HepG2 (cell line): ENCODE data around the gene CCNJL. TPM values are rescaled to one million over a fixed set of nuclear protein-coding genes. Genes with fewer than 3 reads are reported as not detected.

Source experiments
- ATAC-seq: fragments of 200-7000 bp; cut with Tn5 transposase; 3 replicates; pipeline ENCODE4 v1.9.1; 2020; ENCODE audit warnings: mild to moderate bottlenecking, moderate library complexity
- BruUV-seq: library from RNA; stranded (reverse); fragments of 400-500 nt; replicated peaks from 2 replicates; lab custom pipeline; 2021; lab: Mats Ljungman, UMichigan
- CTCF ChIA-PET: fragments of 300-600 bp; formaldehyde crosslinking; extraction: SDS; loops from one replicate; lab custom pipeline; 2021; ENCODE audit warnings: low total read pairs, inconsistent platforms, low intra/inter-chr PET ratio; lab: Yijun Ruan, JAX
- POLR2A ChIA-PET: fragments of 350-600 bp; sonication (Branson Sonifier 250); formaldehyde crosslinking; loops from one replicate; lab custom pipeline; 2020; ENCODE audit warnings: antibody characterized with exemption, inconsistent platforms; lab: Yijun Ruan, JAX
- DNase-seq: peaks from one replicate; pipeline ENCODE4 v3.0.0-alpha.2; 2015; ENCODE audit warnings: low spot score
- FAIRE-seq: peaks from 3 replicates; lab custom pipeline; 2011; peaks lifted over from hg19 to GRCh38; lab: Jason Lieb, UNC
- H2AFZ ChIP-seq: one replicate; pipeline ENCODE4 v1.6.1; 2011; ENCODE audit warnings: low read length, inconsistent platforms
- H3K27ac ChIP-seq: fragments of 300-600 bp; 3 replicates; pipeline ENCODE4 v1.8.0; 2011; ENCODE audit warnings: mixed run types, mild to moderate bottlenecking, mixed read lengths, low read length, inconsistent platforms; ENCODE audit not compliant: insufficient read depth; ENCODE audit errors: extremely low read length
- H3K27me3 ChIP-seq, 2 experiments: fragments of 200-600 bp in 1 of 2; 2 replicates in 1 of 2; 3 replicates in 1 of 2; pipeline versions ENCODE4 v1.6.0 to v1.8.0; 2011; ENCODE audit warnings: low read length in 2 of 2, mild to moderate bottlenecking in 2 of 2, moderate library complexity in 2 of 2, inconsistent platforms in 1 of 2; ENCODE audit not compliant: insufficient read depth in 2 of 2, control insufficient read depth in 1 of 2
- H3K36me3 ChIP-seq, 2 experiments: fragments of 200-600 bp in 1 of 2; replicated peaks in 1 of 2; 2 replicates in 1 of 2; 3 replicates in 1 of 2; pipeline versions ENCODE4 v1.5.1 to v1.8.0; 2011; ENCODE audit warnings: low read length in 2 of 2, inconsistent platforms in 1 of 2; ENCODE audit not compliant: insufficient read depth in 2 of 2, control insufficient read depth in 1 of 2
- H3K4me1 ChIP-seq: 2 replicates; pipeline ENCODE4 v1.5.1; 2012; ENCODE audit warnings: low read length, inconsistent platforms; ENCODE audit not compliant: insufficient read depth
- H3K4me2 ChIP-seq: 2 replicates; pipeline ENCODE4 v1.6.0; 2011; ENCODE audit warnings: low read depth, low read length, inconsistent platforms
- H3K4me3 ChIP-seq, 3 experiments: fragments of 200-600 bp in 1 of 3; sonication (generic), shearing (Covaris generic) in 1 of 3; replicated peaks in 1 of 3; 2 replicates each; pipeline ENCODE4 v1.5.1; 2011 to 2016; ENCODE audit warnings: low read length in 3 of 3, inconsistent platforms in 2 of 3, low read depth in 2 of 3, mild to moderate bottlenecking in 2 of 3, control low read depth in 1 of 3, mixed read lengths in 1 of 3; ENCODE audit not compliant: insufficient read depth in 1 of 3
- H3K79me2 ChIP-seq: one replicate; pipeline ENCODE4 v1.6.1; 2011; ENCODE audit warnings: low read length, inconsistent platforms; ENCODE audit not compliant: insufficient read depth
- H3K9ac ChIP-seq: 2 replicates; pipeline ENCODE4 v1.6.0; 2011; ENCODE audit warnings: mild to moderate bottlenecking, low read depth, low read length, inconsistent platforms; ENCODE audit not compliant: insufficient read depth
- H3K9me3 ChIP-seq: 2 replicates; pipeline ENCODE4 v1.5.1; 2012; ENCODE audit warnings: mild to moderate bottlenecking, low read length
- H4K20me1 ChIP-seq: 2 replicates; pipeline ENCODE4 v1.6.0; 2011; ENCODE audit warnings: inconsistent platforms, mild to moderate bottlenecking, low read length, moderate library complexity; ENCODE audit not compliant: insufficient read depth
- CREB1 ChIP-seq, 2 experiments: fragments of 450-650 bp in 1 of 2; IDR thresholded peaks; 2 replicates each; pipeline ENCODE4 v1.6.1; 2016 to 2017; ENCODE audit warnings: control low read depth in 1 of 2, mild to moderate bottlenecking in 1 of 2, missing compliant biosample characterization in 1 of 2, missing genetic modification characterization in 1 of 2
- ELF4 ChIP-seq: sonication (generic); formaldehyde crosslinking; IDR thresholded peaks from 2 replicates; pipeline ENCODE4 v1.5.0; 2020; ENCODE audit warnings: missing genetic modification reagents, mild to moderate bottlenecking, moderate library complexity, borderline replicate concordance
- HNF4A ChIP-seq: sonication (generic); formaldehyde crosslinking; IDR thresholded peaks from 2 replicates; pipeline ENCODE4 v1.4.0; 2020; ENCODE audit warnings: missing genetic modification reagents
- KAT8 ChIP-seq: IDR thresholded peaks from 2 replicates; pipeline ENCODE4 v1.6.1; 2016; ENCODE audit warnings: missing genetic modification reagents, missing compliant biosample characterization
- KLF11 ChIP-seq: IDR thresholded peaks from 2 replicates; pipeline ENCODE4 v1.6.1; 2016; ENCODE audit warnings: missing compliant biosample characterization
- KLF16 ChIP-seq, 2 experiments: sonication (generic) in 1 of 2; formaldehyde crosslinking in 1 of 2; IDR thresholded peaks; 2 replicates each; pipeline versions ENCODE4 v1.6.1 to v1.8.0; 2016 to 2023; ENCODE audit warnings: missing genetic modification reagents in 2 of 2, missing compliant biosample characterization in 1 of 2
- MATR3 ChIP-seq: sonication (generic); formaldehyde crosslinking; IDR thresholded peaks from 2 replicates; pipeline ENCODE4 v1.4.0; 2020; ENCODE audit warnings: missing genetic modification reagents
- PRMT3 ChIP-seq: sonication (generic); formaldehyde crosslinking; IDR thresholded peaks from 2 replicates; pipeline ENCODE4 v1.8.1; 2022; ENCODE audit warnings: low read depth, mild to moderate bottlenecking, moderate library complexity, missing genetic modification reagents, borderline replicate concordance
- PRPF4 ChIP-seq: fragments of 200-400 bp; formaldehyde crosslinking; IDR thresholded peaks from 2 replicates; pipeline ENCODE4 v1.6.1; 2016; ENCODE audit warnings: low read length, low read depth; ENCODE audit not compliant: poor library complexity, severe bottlenecking
- SNRNP70 ChIP-seq: fragments of 200-400 bp; formaldehyde crosslinking; IDR thresholded peaks from 2 replicates; pipeline ENCODE4 v1.6.1; 2017; ENCODE audit warnings: mild to moderate bottlenecking, low read depth, low read length, moderate library complexity
- TCF12 ChIP-seq, 2 experiments: fragments of 450-650 bp in 1 of 2; sonication (generic) in 1 of 2; formaldehyde crosslinking in 1 of 2; IDR thresholded peaks; 2 replicates each; pipeline versions ENCODE4 v1.6.1 to v1.8.0; 2017 to 2022; ENCODE audit warnings: antibody characterized with exemption in 1 of 2, mild to moderate bottlenecking in 1 of 2, missing genetic modification reagents in 1 of 2, moderate library complexity in 1 of 2
- THAP7 ChIP-seq: sonication (generic); formaldehyde crosslinking; IDR thresholded peaks from 2 replicates; pipeline ENCODE4 v1.8.1; 2023; ENCODE audit warnings: mild to moderate bottlenecking, missing genetic modification reagents
- ZNF496 ChIP-seq: sonication (generic); formaldehyde crosslinking; IDR thresholded peaks from 2 replicates; pipeline ENCODE4 v1.8.1; 2023; ENCODE audit warnings: mild to moderate bottlenecking, moderate library complexity, missing genetic modification reagents; ENCODE audit not compliant: insufficient replicate concordance
- ZNF720 ChIP-seq: sonication (generic); formaldehyde crosslinking; IDR thresholded peaks from 2 replicates; pipeline ENCODE4 v1.4.0; 2020; ENCODE audit warnings: missing genetic modification reagents
- ZNF83 ChIP-seq: sonication (generic); formaldehyde crosslinking; IDR thresholded peaks from 2 replicates; pipeline ENCODE4 v1.4.0; 2020; ENCODE audit warnings: missing genetic modification reagents, mild to moderate bottlenecking, borderline replicate concordance
- WGBS: methylation state at CpG from one replicate; pipeline ENCODE4 v1.1.6; 2017; ENCODE audit warnings: low lambda C conversion rate; 5-methylcytosine and 5-hydroxymethylcytosine counted together
- in situ Hi-C: cut with HindIII; loops from 2 replicates; pipeline ENCODE4 v1.10.0; 2017; ENCODE audit warnings: low pct_unique_long_range_greater_than_20kb; ENCODE audit not compliant: extremely low pct_ligation_motif_present
- intact Hi-C: fragments of 100-400 bp; cut with micrococcal nuclease; formaldehyde crosslinking; loops from one replicate; pipeline ENCODE4 v1.10.0; 2022; ENCODE audit not compliant: unreplicated experiment
- polyA plus RNA-seq, 8 experiments: library from polyadenylated mRNA; depleted of rRNA in 3 of 8; stranded (reverse) in 7 of 8; unstranded in 1 of 8; fragments of >200 nt; fragmentation: Illumina TruSeq in 4 of 8; extraction: Trizol in 4 of 8; gene quantifications; 2 replicates each; pipeline versions ENCODE4 v1.2.1 to v1.2.3, GENCODE V29; 2011 to 2016; ENCODE audit warnings: low read depth in 4 of 8, missing spikeins in 1 of 8, mixed read lengths in 1 of 8; ENCODE audit not compliant: insufficient read depth in 1 of 8
- total RNA-seq, 5 experiments: library from RNA; depleted of rRNA; stranded (reverse); fragments of >200 nt; fragmentation: Illumina TruSeq; extraction: Trizol; gene quantifications; 2 replicates each; pipeline ENCODE4 v1.2.3, GENCODE V29; 2016; ENCODE audit warnings: low read depth in 1 of 5

Gene CCNJL
- total and polyA plus RNA-seq, 2 of the 13 experiments (the other 11 are each of a cell fraction or from before 2014, with no cell fraction given), result 1.6 to 4.4 TPM

GRCh38 chr5:160333721-160334120, 21.4 kb upstream of the CCNJL start:
- Histone ChIP-seq H3K9me3 (no peaks in the 10 kb centered on the region), H3K9ac (no peak overlapping the region), H3K4me3 (no peak overlapping the region), H3K79me2 (no peaks in the 10 kb centered on the region), H3K4me2 (no peak overlapping the region), H3K27me3 (peaks cover 3 to 4% of the 10 kb centered on the region in 2 experiments; a peak in 2 of 5 replicates), H3K4me1 (no peaks in the 10 kb centered on the region), H3K27ac (no peak overlapping the region), H2AFZ (no peak overlapping the region), H4K20me1 (no peaks in the 10 kb centered on the region), H3K36me3 (no peaks in the 10 kb centered on the region)
- WGBS, result 19% methylated on average over 3 of the region's 3 CpGs
- no TSS peak for BruUV-seq
- no peak for FAIRE-seq
- ChIA-PET CTCF (no interaction called here), POLR2A (no interaction called here)
- ATAC-seq, result no peak
- intact Hi-C loops, result no loop called here
- in situ Hi-C loops, result no loop called here
- no peak for TF ChIP-seq CREB1 (IDR thresholded peaks at IDR 0.05)
- TF ChIP-seq CREB1 (CRISPR knock-in tag; IDR thresholded peaks at IDR 0.05), result no peak
- TF ChIP-seq KAT8 (CRISPR knock-in tag), result no peak
- no peak for TF ChIP-seq ZNF496
- TF ChIP-seq KLF11 (CRISPR knock-in tag), result no peak
- no peak for DNase-seq

- Histone ChIP-seq H3K4me2 (no peak overlapping the region), H3K27me3 (peaks cover 0 to 3% of the 10 kb centered on the region in 2 experiments; a peak in 1 of 5 replicates), H3K27ac (no peak overlapping the region), H4K20me1 (no peaks in the 10 kb centered on the region), H3K36me3 (no peaks in the 10 kb centered on the region), H3K4me3 (no peak overlapping the region), H2AFZ (no peak overlapping the region), H3K79me2 (no peaks in the 10 kb centered on the region), H3K9ac (no peak overlapping the region), H3K4me1 (peaks cover 8% of the 10 kb centered on the region; the same call in 1 of the 2 replicates), H3K9me3 (no peaks in the 10 kb centered on the region)
- DNase-seq (no peak), FAIRE-seq (no peak), ATAC-seq (no peak)
- ChIA-PET CTCF (no interaction called here), POLR2A (no interaction called here)
- in situ Hi-C loops (no loop called here), intact Hi-C loops (no loop called here)
- 68% methylated on average over 4 of the region's 4 CpGs for WGBS
- TF ChIP-seq KLF16 (CRISPR knock-in tag; IDR thresholded peaks at IDR 0.05) (no peak), PRMT3 (CRISPR knock-in tag) (no peak), ZNF496 (no peak), THAP7 (CRISPR knock-in tag) (no peak), MATR3 (no peak), ZNF720 (no peak), ELF4 (CRISPR knock-in tag) (no peak), TCF12 (IDR thresholded peaks at IDR 0.05) (no peak), TCF12 (CRISPR knock-in tag; IDR thresholded peaks at IDR 0.05) (no peak), PRPF4 (no peak), ZNF83 (no peak), HNF4A (CRISPR knock-in tag) (no peak), SNRNP70 (no peak)
- no TSS peak for BruUV-seq
Observed at GRCh38 chr5:160330212-160330611, 17.8 kb upstream of the CCNJL start.
